NCI-H2081 treated with DMSO at 0.1 percent for 48 hours (cell line): ENCODE measurements around the gene FAM118B.
A peak's percentile ranks its signal among the peaks of the same experiment; 100 is the strongest.

Experiments used
- DNase-seq: peaks from one replicate; lab custom pipeline; 2025; lab: John Stamatoyannopoulos, UW

FAM118B gene

DNA sequence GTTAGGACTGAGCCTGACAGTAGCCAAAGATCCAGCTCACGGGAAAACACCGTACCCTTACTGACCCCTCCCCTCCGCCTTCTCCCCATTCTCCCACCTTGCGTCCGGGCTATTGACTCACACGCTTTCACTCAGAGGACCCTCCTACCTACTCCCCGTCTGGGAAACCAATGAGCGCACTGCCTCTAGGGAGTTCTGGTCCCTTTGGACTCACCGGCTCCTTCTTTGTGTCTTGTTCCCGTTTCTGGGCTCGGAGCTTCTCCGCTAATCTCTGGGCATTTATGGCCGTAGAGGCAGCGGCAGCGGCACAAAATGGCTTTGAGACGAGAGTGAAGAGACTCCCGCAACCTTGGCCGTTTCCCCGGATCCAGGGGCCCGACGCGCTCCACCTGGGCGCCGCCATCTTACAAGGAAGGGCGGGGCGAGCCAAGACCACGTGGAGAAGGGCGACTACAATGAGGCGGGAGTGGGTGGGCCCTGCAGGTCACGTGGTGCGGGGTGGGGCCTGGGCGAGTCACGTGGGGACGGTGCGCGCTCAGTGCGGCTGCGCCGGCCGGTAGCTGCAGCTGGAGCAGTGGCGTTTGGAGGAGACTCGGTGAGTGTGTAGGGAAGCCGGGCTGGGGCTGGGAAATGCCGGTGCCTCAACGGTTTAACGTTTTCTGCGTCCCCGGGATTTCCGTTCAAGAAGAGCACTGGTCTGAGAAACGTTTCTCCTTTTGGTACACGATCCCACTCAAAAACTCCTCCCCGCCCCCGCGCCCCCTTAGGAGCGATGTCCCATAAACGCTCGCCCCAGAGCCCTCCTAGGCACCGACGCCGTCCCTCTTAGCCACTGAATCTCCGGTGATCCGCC is at the start of gene FAM118B, which contains the start of gene RPUSD4:
Gene FAM118B (plus strand): TSS at position 547 of the 853 bp plus-strand sequence. CDS start 23,220 bp downstream, outside the sequence.
Gene RPUSD4 (minus strand): TSS at position 415 of the 853 bp plus-strand sequence. CDS start 12 bp downstream, at position 403.
- peak; percentile 74 for DNase-seq

GRCh38 chr11:126162306-126163030 is 49.1 kb upstream of the FAM118B start:
- DNase-seq, result no peak

DNA sequence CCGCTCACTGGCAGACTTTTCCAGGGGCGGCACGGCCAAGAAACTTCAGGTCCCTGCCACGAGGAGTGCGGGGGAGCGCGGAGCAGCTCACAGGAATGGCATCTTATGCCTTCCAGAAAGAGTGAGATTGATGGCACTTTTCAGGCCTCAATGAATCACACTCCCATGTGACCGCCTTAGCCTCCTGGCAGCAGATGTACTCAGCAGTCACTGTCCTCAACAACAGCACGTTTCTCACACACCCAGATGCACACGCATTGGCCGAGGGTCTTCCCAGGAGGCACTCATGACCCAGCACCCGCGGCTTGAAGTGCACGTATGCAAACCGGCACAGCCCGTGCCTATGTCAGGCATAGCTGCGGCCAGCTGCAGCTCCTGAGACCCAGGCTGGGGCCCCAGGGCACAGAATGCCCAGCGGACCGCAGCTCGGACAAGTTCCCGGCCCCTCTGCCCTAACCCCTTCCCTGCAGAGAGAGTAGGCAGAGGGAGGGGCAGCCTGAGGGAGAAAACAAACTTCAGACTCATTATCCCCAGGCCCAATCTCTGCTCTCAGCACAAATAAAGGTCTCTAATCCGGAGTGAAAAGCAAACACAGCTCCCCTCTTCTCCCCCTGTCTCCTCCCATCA is 48.4 kb upstream of the FAM118B start:
- DNase-seq, result no peak

DNA sequence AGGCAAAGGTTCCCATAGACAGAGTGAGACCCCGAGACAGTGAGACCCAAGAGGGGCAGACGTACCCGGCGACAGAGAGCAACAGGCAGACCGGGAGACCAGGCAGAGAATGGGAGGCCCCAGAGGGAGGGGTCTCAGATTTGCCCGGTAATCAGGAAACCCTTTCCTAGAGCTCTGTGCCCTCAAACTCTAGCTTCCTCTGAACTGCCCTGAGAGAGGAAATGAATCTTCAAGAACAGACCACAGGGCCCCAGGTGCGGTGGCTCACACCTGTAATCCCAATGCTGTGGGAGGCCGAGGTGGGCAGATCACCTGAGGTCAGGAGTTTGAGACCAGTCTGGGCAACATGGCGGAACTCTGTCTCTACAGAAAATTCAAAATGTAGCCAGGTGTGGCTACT is 47.8 kb upstream of the FAM118B start:
- no peak for DNase-seq

GRCh38 chr11:126164781-126165180 is 46.8 kb upstream of the FAM118B start:
- DNase-seq, result no peak

DNA sequence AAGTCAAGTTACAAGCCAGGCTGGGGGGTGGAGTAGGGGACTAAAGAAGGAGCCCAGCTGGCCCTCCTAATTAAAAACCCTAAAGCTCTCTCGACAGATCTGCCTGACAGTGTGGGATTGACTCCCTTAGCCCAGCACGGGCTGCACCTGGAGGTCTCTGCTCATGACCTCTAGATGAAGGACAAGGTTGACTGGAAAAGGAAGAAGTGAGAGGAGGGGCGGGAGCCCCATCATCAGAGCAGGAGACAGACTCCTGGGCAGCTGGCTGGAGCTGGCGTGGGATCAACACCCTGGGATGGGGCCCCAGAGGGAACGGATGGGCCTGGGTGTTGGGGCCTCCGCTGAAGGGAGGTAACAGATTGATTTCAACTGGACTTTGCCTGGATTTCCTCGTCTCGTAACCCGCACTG is 46.3 kb upstream of the FAM118B start:
- DNase-seq, result no peak

GRCh38 chr11:126165757-126166156 is 45.8 kb upstream of the FAM118B start:
- no peak for DNase-seq

GRCh38 chr11:126166413-126166812 is 45.2 kb upstream of the FAM118B start:
- DNase-seq, result no peak

- DNase-seq, result no peak
Observed at GRCh38 chr11:126167488-126167887, 44.1 kb upstream of the FAM118B start.

DNA sequence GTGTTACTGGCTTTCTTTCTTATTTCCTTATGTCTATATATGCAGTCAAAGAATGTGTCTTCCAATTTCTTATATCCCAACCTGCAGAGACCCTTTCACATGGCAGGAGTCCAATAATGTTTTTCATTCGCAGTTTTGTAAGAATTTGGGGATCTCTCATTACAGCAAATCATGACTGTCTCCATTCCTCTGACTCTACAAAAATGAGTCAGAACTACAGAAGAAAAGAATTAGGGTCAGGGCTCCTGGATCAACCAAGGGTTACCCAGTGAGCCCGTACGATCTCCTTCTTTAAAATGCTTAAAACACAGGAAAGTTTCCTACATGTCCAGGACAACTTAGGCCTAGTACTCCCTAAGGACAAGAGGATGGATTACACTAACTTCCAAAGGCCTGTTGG is 42.3 kb upstream of the FAM118B start:
- no peak for DNase-seq

DNA sequence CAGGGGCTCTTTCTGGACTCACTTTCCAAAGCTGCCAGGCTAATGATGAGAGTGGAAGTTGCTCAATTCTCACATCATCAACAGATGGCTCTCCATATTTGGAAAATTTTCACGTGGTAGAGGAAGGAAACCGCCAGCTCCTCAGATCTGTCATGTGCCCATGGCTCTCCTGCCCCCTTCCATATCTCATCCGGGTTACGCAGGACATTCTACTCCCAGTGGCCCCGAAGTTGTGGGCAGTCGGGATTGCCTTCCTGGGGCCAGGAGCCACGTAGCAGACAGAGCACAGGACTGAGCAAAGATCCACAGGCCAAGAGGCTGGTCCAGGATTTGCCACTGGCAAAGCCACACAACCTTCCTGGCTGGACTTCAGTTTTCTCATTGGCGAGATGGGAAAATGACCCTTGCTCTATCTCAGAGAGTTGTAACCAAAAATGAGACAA is 39.0 kb upstream of the FAM118B start:
- DNase-seq, result no peak

DNA sequence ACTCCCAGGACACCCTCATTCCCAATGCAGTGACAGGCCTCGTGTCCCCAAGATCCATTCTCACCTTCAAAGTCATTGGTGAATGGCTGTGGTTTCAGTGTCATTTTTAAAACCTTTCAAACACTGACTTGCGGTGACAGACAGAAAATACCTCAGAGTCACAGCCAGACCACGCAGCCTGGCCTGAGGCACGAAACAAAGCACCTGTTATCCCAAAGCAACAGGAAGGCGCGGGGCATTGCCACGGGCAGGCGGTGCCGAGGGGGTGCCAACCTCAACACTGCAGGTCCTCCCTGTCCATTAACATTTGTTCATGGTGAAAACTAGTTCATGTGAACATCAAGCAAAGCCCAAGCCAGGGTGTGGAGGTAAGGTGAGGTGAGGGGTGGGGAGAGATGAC is 38.3 kb upstream of the FAM118B start:
- no peak for DNase-seq

DNA sequence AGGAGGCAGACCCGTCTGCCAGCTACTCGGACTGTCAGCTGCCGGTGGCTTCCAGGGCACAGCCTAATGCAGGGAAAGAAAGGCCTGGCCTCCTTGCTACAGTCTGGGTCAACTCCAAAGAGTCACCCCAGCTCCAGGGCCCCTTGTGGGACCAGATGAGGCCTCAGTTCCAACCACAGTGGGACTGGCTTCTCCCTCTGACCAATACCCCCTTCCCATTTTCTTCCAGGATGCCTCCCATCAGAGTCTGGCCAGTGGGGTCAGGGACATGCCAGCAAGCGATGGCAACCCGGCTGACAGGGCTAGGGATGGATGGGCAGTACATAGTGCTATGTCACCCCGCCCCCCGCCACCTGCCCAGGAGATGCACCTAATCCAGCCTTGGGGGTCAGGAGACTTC is 36.8 kb upstream of the FAM118B start:
- DNase-seq, result no peak

- DNase-seq, result no peak
Observed at GRCh38 chr11:126175393-126175792, 36.2 kb upstream of the FAM118B start.

DNA sequence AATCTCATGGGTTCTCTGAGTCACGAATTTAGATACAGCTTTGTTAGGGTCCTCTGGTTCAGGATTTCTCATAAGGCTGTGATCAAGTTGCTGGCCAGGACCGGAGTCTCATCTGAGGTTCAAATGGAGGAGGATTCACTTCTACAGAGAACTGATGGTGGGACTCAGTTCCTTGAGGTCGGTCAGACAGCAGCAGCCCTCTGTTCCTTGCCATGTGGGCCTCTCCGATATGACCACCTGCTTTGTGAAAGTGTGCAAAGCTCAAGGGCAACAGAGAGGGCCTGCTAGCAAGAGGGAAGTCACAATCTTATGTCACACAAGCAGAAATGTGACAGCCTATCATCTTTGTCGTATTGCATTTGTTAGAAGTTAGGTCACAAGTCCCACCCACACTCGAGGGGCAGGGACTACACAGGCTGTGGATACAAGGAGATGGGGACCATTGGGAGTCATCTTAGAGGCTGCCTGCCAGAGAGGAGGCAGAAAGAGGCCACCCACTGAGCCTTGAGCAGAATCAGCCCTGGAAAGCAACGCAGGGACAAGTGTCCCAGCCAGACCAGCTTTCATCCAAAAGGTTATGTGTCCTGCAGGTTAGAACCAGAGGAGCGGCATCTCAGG is 34.6 kb upstream of the FAM118B start:
- DNase-seq, result no peak

GRCh38 chr11:126181939-126182730 is 29.4 kb upstream of the FAM118B start:
- DNase-seq, result no peak

DNA sequence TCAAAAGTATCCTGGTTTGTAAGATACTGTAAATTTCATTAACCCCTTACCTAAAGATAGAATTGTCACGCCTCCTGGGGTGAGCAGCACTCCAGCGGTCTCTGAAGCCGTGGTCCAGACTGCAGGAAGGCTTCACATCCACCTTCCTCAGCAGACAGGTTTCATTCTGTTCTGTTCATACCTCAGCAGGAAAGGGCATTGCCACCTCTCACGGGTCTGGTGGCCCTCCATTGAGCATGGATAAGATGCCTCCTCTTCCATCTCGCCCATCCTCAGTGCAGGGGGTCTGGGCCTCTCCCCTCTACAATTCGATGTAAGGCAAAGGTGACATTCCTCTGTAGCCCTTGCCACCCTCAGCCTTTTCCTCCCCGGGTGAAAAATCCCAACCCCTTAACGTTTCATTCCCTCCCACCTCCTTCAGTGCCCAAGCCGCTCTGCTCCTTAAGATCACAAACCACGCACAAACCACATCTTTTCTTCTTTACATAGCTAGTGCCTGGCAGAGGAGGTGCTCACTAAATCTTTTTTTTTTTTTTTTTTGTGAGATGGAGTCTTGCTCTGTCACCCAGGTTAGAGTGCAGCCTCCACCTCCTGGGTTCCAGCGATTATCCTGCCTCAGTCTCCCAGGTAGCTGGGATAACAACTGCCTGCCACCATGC is 28.7 kb upstream of the FAM118B start:
- no peak for DNase-seq

DNA sequence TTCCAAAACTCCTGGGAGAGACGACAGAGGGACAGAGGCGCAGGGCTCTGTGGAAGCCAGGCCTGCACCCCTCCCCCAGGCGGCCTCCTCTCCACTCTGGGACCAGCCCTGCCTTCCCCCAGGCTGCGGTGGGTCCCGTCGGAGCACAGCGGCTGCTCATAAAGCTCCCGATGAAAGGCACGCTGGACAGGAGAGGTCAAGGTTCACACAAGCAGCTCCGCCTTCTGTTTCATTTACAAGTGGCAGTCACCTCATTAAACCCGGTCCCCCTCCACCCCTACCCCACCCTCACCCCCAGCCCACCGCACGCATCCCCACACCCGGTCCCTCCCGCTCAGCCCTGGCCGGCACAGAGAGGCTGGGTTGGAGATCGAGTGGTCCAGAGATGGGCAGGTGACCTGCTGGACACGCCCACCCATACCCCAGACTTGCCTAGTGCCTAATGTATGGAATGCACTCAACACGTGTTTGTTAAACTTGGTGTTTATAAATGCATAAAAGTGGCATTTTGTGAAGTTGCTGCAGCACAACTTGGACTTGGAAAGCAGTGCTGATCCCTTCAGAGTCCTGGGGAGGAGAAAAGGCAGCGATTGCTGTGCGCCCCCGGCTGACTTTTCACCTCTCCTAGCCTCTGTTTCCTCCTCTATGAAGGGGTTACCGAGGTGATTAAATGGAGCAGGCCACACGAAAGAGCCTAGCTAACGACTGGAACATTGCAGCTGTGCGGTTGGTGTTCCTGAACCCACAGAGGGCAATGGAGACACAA is 26.1 kb upstream of the FAM118B start:
- no peak for DNase-seq

- DNase-seq, result no peak
Observed at GRCh38 chr11:126186025-126186698, 25.4 kb upstream of the FAM118B start.
